GM12878 (cell line): ENCODE data around the gene LRP10. TPM values are rescaled to one million over a fixed set of nuclear protein-coding genes. Genes with fewer than 3 reads are reported as not detected.

Source experiments
- ATAC-seq: fragments of 200-7000 bp; cut with Tn5 transposase; 3 replicates; pipeline ENCODE4 v1.9.1; 2020; ENCODE audit warnings: mild to moderate bottlenecking, moderate library complexity
- BruUV-seq: library from RNA; stranded (reverse); fragments of 400-500 nt; replicated peaks from 2 replicates; lab custom pipeline; 2021; lab: Mats Ljungman, UMichigan
- CTCF ChIA-PET: fragments of 300-600 bp; sonication (Branson Sonifier 250); formaldehyde crosslinking; extraction: SDS; loops from one replicate; lab custom pipeline; 2021; ENCODE audit warnings: inconsistent platforms; lab: Yijun Ruan, JAX
- POLR2A ChIA-PET: fragments of 350-600 bp; formaldehyde crosslinking; extraction: SDS; loops from one replicate; lab custom pipeline; 2021; ENCODE audit warnings: inconsistent platforms; lab: Charles Lee
- RAD21 ChIA-PET: fragments of 300-600 bp; sonication (Branson Sonifier 250); formaldehyde crosslinking; loops from one replicate; lab custom pipeline; 2023; ENCODE audit warnings: antibody characterized with exemption; ENCODE audit not compliant: unreplicated experiment; lab: Charles Lee
- SMC1A ChIA-PET: fragments of 300-600 bp; sonication (Branson Sonifier 250); formaldehyde crosslinking; loops from one replicate; lab custom pipeline; 2023; ENCODE audit not compliant: unreplicated experiment, uncharacterized antibody; lab: Charles Lee
- DNase-seq: peaks from one replicate; pipeline ENCODE4 v3.0.0-alpha.2; 2011; ENCODE audit warnings: low read depth, low spot score
- FAIRE-seq: peaks from 3 replicates; lab custom pipeline; 2011; peaks lifted over from hg19 to GRCh38; lab: Jason Lieb, UNC
- H2AFZ ChIP-seq: 2 replicates; pipeline ENCODE4 v1.6.0; 2011; ENCODE audit warnings: low read depth, low read length, control low read depth; ENCODE audit not compliant: control insufficient read depth
- H3K27ac ChIP-seq: 2 replicates; pipeline ENCODE4 v1.5.1; 2011; ENCODE audit warnings: control low read depth; ENCODE audit not compliant: control insufficient read depth, insufficient read depth
- H3K27me3 ChIP-seq, 2 experiments: replicated peaks in 1 of 2; 2 replicates each; pipeline versions ENCODE4 v1.6.0 to v1.6.1; 2011; ENCODE audit warnings: low read length in 1 of 2; ENCODE audit not compliant: control insufficient read depth in 2 of 2, insufficient read depth in 2 of 2
- H3K36me3 ChIP-seq, 2 experiments: 2 replicates each; pipeline ENCODE4 v1.5.1; 2011; ENCODE audit warnings: low read length in 1 of 2; ENCODE audit not compliant: control insufficient read depth in 2 of 2, insufficient read depth in 2 of 2
- H3K4me1 ChIP-seq: 2 replicates; pipeline ENCODE4 v1.6.1; 2011; ENCODE audit warnings: mild to moderate bottlenecking, low read length, moderate library complexity, mixed read lengths; ENCODE audit not compliant: control insufficient read depth, insufficient read depth
- H3K4me2 ChIP-seq: 2 replicates; pipeline ENCODE4 v1.6.0; 2011; ENCODE audit warnings: control low read depth; ENCODE audit not compliant: control insufficient read depth, insufficient read depth
- H3K4me3 ChIP-seq: fragments of 200-600 bp; sonication (generic); 2 replicates; pipeline ENCODE4 v1.5.1; 2016
- H3K79me2 ChIP-seq: 2 replicates; pipeline ENCODE4 v1.6.0; 2011; ENCODE audit warnings: low read length; ENCODE audit not compliant: control insufficient read depth, insufficient read depth
- H3K9ac ChIP-seq: 2 replicates; pipeline ENCODE4 v1.8.0; 2011; ENCODE audit warnings: low read length, control low read depth, mixed read lengths; ENCODE audit not compliant: control insufficient read depth, insufficient read depth
- H3K9me3 ChIP-seq: replicated peaks from 3 replicates; pipeline ENCODE4 v1.5.1; 2011; ENCODE audit warnings: mild to moderate bottlenecking, low read length; ENCODE audit not compliant: control insufficient read depth, insufficient read depth
- H4K20me1 ChIP-seq: 2 replicates; pipeline ENCODE4 v1.6.0; 2011; ENCODE audit not compliant: control insufficient read depth, insufficient read depth
- BMI1 ChIP-seq: fragments of 450-650 bp; IDR thresholded peaks from 2 replicates; pipeline ENCODE4 v1.6.1; 2016; ENCODE audit warnings: mild to moderate bottlenecking, moderate library complexity, borderline replicate concordance
- CBFB ChIP-seq: IDR thresholded peaks from 2 replicates; pipeline ENCODE4 v1.6.1; 2016; ENCODE audit warnings: antibody characterized with exemption, low read depth
- CBX5 ChIP-seq: sonication (generic); IDR thresholded peaks from 2 replicates; pipeline ENCODE4 v1.6.1; 2016; ENCODE audit warnings: low read depth, moderate library complexity, mild to moderate bottlenecking, inconsistent platforms
- CREM ChIP-seq: IDR thresholded peaks from 2 replicates; pipeline ENCODE4 v1.6.1; 2014; ENCODE audit warnings: antibody characterized with exemption, low read depth
- ETV6 ChIP-seq, 2 experiments: fragments of 450-650 bp in 1 of 2; IDR thresholded peaks in 1 of 2; conservative IDR thresholded peaks in 1 of 2; 2 replicates each; pipeline ENCODE4 v1.6.1; 2014; ENCODE audit warnings: antibody characterized with exemption in 1 of 2, borderline replicate concordance in 1 of 2, low read depth in 1 of 2, mild to moderate bottlenecking in 1 of 2, moderate library complexity in 1 of 2
- HCFC1 ChIP-seq: fragments of 150-350 bp; IDR thresholded peaks from 2 replicates; pipeline ENCODE4 v1.6.1; 2014; ENCODE audit warnings: low read length
- RCOR1 ChIP-seq: conservative IDR thresholded peaks from 2 replicates; pipeline ENCODE4 v1.6.1; 2012; ENCODE audit warnings: low read depth, low read length, improper control_type of control experiment
- SMC3 ChIP-seq: IDR thresholded peaks from 2 replicates; pipeline ENCODE4 v1.6.1; 2011; ENCODE audit warnings: low read length, improper control_type of control experiment, borderline replicate concordance
- WGBS: methylation state at CpG from one replicate; pipeline ENCODE4 v1.1.6; 2016; ENCODE audit warnings: low lambda C conversion rate; ENCODE audit not compliant: insufficient replicate concordance, insufficient coverage; ENCODE audit errors: missing lambda C conversion rate; 5-methylcytosine and 5-hydroxymethylcytosine counted together
- in situ Hi-C: fragments of 300-500 bp; cut with MboI; formaldehyde crosslinking; loops from 9 replicates; pipeline ENCODE4 v1.14.3; 2018; ENCODE audit warnings: mixed read lengths
- intact Hi-C: fragments of 100-400 bp; cut with micrococcal nuclease; formaldehyde crosslinking; loops from one replicate; pipeline ENCODE4 v1.14.2; 2022; ENCODE audit not compliant: unreplicated experiment
- polyA plus RNA-seq, 11 experiments: library from polyadenylated mRNA; depleted of rRNA in 4 of 11; unstranded in 6 of 11; stranded (reverse) in 5 of 11; fragments of >200 nt; fragmentation: Nextera tagmentation in 4 of 11; fragmentation: Illumina TruSeq in 1 of 11; extraction: Ambion mirVana in 4 of 11; extraction: Trizol in 1 of 11; gene quantifications; 1 replicate in 1 of 11; 2 replicates in 10 of 11; pipeline versions ENCODE4 v1.2.1 to v1.2.3, GENCODE V29; 2011 to 2016; ENCODE audit warnings: inconsistent platforms in 2 of 11, missing spikeins in 2 of 11, low read depth in 1 of 11
- total RNA-seq, 4 experiments: library from RNA; depleted of rRNA in 3 of 4; stranded (reverse); fragments of >200 nt in 3 of 4; fragmentation: Illumina TruSeq in 1 of 4; extraction: Trizol in 1 of 4; gene quantifications; 2 replicates each; pipeline versions ENCODE4 v1.2.1 to v1.2.3, GENCODE V29; 2013 to 2021
- TF ChIP-seq, protein P1 (sequence below): fragments of 450-650 bp; IDR thresholded peaks from 2 replicates; pipeline ENCODE4 v1.6.1; 2016; ENCODE audit warnings: mild to moderate bottlenecking

Gene LRP10
- total and polyA plus RNA-seq, 10 of the 15 experiments (the other 5 are each of a cell fraction or from before 2014, with no cell fraction given), result 3.0 to 56.9 (median 20.9) TPM

DNA sequence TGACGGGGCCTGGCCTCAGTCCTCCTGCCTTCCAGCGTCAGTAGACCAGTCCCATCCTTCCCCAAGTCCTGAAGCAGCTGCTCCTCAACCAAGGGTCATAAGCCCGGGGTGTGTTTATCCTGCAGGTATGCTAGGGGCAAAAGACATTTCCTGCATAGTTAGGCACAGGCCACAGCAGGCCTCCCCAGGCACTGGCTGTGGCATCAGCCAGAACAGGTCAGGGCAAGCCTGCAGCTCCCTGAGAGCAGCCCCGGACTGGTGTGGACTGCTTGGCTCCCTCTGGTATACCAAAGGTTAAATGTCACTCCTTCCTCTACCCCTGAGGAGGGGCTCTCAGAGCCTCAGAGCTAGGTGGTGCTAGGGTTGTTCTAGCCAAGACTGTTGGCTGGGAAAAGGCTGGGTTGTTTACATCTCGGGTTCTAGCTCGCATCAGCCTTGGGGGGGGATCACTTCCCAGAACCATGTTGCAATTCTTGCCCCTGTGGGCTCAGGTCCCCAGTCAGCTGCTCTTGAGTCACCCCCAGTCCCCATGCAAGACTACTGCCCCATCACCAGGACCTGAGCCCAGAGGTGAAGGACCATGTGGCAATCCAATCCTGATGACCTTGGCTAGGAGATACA, 32.3 kb upstream of the LRP10 start:
- ATAC-seq (peak; percentile 62), DNase-seq (no peak), FAIRE-seq (peak; percentile 52)
- Histone ChIP-seq H3K36me3 (peaks cover 0 to 4% of the 10 kb centered on the region in 2 experiments; a peak in 2 of 4 replicates), H3K27me3 (no peaks in the 10 kb centered on the region), H3K4me1 (peaks cover 21% of the 10 kb centered on the region), H3K9ac (peak overlapping the region; percentile 4; the same call in 1 of the 2 replicates), H3K27ac (0 out of 2 replicates have a peak overlapping the region, but pooled peaks have one; percentile 24), H3K9me3 (no peaks in the 10 kb centered on the region), H4K20me1 (no peaks in the 10 kb centered on the region), H3K4me3 (no peak overlapping the region), H2AFZ (no peak overlapping the region), H3K4me2 (no peak overlapping the region; the same call in 1 of the 2 replicates), H3K79me2 (no peaks in the 10 kb centered on the region)
- BruUV-seq, result no TSS peak
- ChIA-PET RAD21 (interaction anchor here (0.5 to 2.6 kb wide), 3 partner anchors 16 to 253 kb away, joined by 3 to 10 read pairs (median 3); no protein-coding TSS in a partner anchor), CTCF (interaction anchor here (0.7 to 3.7 kb wide), 6 partner anchors 9 to 65 kb away, joined by 3 to 25 read pairs (median 3); no protein-coding TSS in a partner anchor), POLR2A (interaction anchor here (0.6 to 1.7 kb wide), 4 partner anchors 26 to 231 kb away, joined by 4 read pairs; no protein-coding TSS in a partner anchor), SMC1A (interaction anchor here (0.8 to 2.4 kb wide), 9 partner anchors 9 to 269 kb away, joined by 3 to 8 read pairs (median 4); no protein-coding TSS in a partner anchor)
- 76% methylated on average over 6 of the region's 6 CpGs for WGBS
- TF ChIP-seq CREM (no peak), BMI1 (no peak), CBFB (no peak), ETV6 (conservative IDR thresholded peaks at IDR 0.05 in 1 of 2, IDR thresholded peaks at IDR 0.05 in 1 of 2; ENCODE audit: borderline replicate concordance in 1 of 2, low read depth in 1 of 2) (no peak), CBX5 (no peak), RCOR1 (no peak), SMC3 (no peak), HCFC1 (no peak)
- TF ChIP-seq, protein P1, sequence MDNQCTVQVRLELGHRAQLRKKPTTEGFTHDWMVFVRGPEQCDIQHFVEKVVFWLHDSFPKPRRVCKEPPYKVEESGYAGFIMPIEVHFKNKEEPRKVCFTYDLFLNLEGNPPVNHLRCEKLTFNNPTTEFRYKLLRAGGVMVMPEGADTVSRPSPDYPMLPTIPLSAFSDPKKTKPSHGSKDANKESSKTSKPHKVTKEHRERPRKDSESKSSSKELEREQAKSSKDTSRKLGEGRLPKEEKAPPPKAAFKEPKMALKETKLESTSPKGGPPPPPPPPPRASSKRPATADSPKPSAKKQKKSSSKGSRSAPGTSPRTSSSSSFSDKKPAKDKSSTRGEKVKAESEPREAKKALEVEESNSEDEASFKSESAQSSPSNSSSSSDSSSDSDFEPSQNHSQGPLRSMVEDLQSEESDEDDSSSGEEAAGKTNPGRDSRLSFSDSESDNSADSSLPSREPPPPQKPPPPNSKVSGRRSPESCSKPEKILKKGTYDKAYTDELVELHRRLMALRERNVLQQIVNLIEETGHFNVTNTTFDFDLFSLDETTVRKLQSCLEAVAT, result no peak
- intact Hi-C loops (no loop called here), in situ Hi-C loops (no loop called here)
